ENCODE measurements around the gene DOCK9. TPM values are rescaled to one million over a fixed set of nuclear protein-coding genes. Genes with fewer than 3 reads are reported as not detected.

DOCK9 gene
- total RNA-seq, 4 donors from 2014 or later: 78.7 to 306 (median 142) TPM

DNA sequence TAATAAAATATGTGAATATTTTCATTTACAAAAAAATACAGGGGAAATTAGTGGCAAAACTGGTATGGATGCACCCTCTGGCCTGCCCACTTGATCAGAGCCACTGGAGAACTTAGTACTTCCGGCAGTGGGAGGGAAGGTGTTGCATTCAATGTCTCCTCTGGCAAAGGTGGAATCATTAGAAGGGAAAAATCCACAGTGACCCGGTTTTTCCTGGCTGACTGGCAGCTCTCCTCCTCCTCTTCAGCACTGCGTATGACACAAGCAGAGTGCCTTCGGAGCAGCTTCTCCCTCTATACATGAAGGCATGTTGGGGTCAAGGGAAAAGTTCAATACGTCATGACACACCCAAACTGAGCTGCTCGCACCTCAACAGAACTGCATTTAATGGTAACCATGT lies 123.4 kb downstream of the DOCK9 start:
- TF ChIP-seq, protein P1, sequence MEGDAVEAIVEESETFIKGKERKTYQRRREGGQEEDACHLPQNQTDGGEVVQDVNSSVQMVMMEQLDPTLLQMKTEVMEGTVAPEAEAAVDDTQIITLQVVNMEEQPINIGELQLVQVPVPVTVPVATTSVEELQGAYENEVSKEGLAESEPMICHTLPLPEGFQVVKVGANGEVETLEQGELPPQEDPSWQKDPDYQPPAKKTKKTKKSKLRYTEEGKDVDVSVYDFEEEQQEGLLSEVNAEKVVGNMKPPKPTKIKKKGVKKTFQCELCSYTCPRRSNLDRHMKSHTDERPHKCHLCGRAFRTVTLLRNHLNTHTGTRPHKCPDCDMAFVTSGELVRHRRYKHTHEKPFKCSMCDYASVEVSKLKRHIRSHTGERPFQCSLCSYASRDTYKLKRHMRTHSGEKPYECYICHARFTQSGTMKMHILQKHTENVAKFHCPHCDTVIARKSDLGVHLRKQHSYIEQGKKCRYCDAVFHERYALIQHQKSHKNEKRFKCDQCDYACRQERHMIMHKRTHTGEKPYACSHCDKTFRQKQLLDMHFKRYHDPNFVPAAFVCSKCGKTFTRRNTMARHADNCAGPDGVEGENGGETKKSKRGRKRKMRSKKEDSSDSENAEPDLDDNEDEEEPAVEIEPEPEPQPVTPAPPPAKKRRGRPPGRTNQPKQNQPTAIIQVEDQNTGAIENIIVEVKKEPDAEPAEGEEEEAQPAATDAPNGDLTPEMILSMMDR (IDR thresholded peaks at IDR 0.05; ENCODE audit: low read depth): no peak

- TF ChIP-seq, protein P1 (IDR thresholded peaks at IDR 0.05; ENCODE audit: low read depth): no peak
Observed at GRCh38 chr13:98853771-98854221, 124.1 kb downstream of the DOCK9 start.

- TF ChIP-seq, protein P1 (IDR thresholded peaks at IDR 0.05; ENCODE audit: low read depth): no peak
Observed at GRCh38 chr13:98851276-98851675, 126.6 kb downstream of the DOCK9 start.

GRCh38 chr13:98848746-98849145 lies 129.1 kb downstream of the DOCK9 start:
- TF ChIP-seq, protein P1 (IDR thresholded peaks at IDR 0.05; ENCODE audit: low read depth): no peak

DNA sequence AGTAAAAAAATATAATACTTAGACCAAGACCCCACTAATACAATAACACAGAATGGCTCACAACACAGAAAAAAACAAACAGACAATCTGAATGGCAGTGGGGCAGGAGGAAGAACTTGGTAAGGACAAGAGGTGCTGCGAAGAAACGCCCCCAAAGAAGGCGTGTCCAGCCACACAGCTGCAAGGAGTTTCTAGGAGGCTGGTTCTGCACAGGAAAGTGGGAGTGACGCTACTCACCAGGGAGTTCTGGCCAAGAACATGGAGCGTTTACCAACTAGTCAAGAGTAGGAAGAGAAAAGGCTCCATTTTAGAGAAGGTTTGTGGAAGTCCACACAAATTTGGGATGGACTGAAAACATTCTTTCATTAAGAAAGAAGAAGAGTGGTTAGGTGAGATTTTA lies 130.1 kb downstream of the DOCK9 start:
- TF ChIP-seq, protein P1 (IDR thresholded peaks at IDR 0.05; ENCODE audit: low read depth): no peak

- TF ChIP-seq, protein P1 (IDR thresholded peaks at IDR 0.05; ENCODE audit: low read depth): no peak
Observed at GRCh38 chr13:98846986-98847385, 130.9 kb downstream of the DOCK9 start.

DNA sequence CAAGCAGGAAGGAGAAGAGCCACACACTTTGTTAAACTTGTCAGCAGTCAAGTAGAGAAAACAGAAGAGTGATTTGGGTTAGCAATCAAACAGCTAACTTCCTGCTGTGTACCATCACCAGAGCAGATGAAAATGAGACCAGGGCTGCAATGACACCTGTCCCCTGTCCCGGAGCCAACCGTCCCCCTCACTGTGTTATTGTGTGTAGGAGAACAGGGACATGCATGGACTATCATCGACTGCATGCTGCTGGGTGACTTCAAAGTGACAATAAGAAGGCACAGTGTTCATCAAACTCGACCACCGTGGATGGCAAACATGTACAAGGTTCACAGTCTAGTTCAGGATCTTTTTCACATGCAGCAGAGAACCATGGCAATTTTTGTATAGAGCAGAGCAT lies 131.3 kb downstream of the DOCK9 start:
- TF ChIP-seq, protein P1 (IDR thresholded peaks at IDR 0.05; ENCODE audit: low read depth): no peak
